Measurements from ENCODE around the gene PRPS2. TPM values are rescaled to one million over a fixed set of nuclear protein-coding genes. Genes with fewer than 3 reads are reported as not detected.

PRPS2 gene
- total RNA-seq, 1 donor from 2014 or later, result 91.8 TPM

Other genes with a start within 250 kb of the PRPS2 start
- gene TLR7, start 75.7 kb downstream of the PRPS2 start, total RNA-seq, result 0.11 TPM in 1 of 2 replicates, not detected in the other
- gene TLR8, start 115.2 kb downstream of the PRPS2 start, total RNA-seq, result not detected in 2 replicates
- 7,759 and 7,983 TPM in 2 replicates for gene TMSB4X, start 183.7 kb downstream of the PRPS2 start, total RNA-seq

Data from activated T-helper 2 cell treated with anti-CD3 and anti-CD28 coated beads, Interferon-gamma antibody, Interleukin-2, Interleukin-4, amounts not matched to agents 10 μg/mL and 5 μg/mL and 100 μg/mL, durations not matched to agents 14 hours and 24 hours and 36 hours (primary cell).